ENCODE results near the gene NUP205.

- TF ChIP-seq CTCF (IDR thresholded peaks at IDR 0.05) (no peak), POLR2A (IDR thresholded peaks at IDR 0.05) (no peak)
These were observed 58.4 kb downstream of the NUP205 start for GRCh38 chr7:135616136-135616535.
